GM19397 (cell line): Measurements from ENCODE around the gene RPP25.
A peak's percentile ranks its signal among the peaks of the same experiment; 100 is the strongest.
"Not testable (repeated sequence)": the region's sequence is repeated elsewhere in the genome, so short reads cannot be mapped to it uniquely, and the experiment has no call there.

ENCODE experiments used
- ATAC-seq: cut with Tn5 transposase; IDR thresholded peaks from one replicate; pipeline ENCODE4 v1.9.1; 2021; ENCODE audit warnings: mild to moderate bottlenecking, moderate library complexity; ENCODE audit not compliant: unreplicated experiment

The RPP25 gene

DNA sequence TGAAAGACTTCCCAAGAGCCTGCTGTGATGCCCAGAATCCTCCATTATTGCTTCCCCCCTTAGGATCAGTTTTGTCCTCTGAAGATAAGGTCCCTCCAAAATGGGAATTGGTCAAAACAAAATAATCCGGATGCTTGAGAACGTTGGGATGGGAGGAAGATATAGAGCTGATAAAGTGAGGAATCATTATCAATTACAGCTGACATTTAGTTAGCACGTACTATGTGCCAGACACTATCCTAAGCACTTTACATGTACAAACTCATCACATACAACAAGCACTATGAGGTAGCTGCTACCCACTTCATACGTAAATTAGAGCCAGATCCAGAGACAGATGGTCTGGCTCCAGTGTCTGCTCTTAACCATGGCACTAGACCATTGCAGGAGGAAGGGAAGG lies 6.6 kb upstream of the RPP25 start:
- ATAC-seq, result no peak

DNA sequence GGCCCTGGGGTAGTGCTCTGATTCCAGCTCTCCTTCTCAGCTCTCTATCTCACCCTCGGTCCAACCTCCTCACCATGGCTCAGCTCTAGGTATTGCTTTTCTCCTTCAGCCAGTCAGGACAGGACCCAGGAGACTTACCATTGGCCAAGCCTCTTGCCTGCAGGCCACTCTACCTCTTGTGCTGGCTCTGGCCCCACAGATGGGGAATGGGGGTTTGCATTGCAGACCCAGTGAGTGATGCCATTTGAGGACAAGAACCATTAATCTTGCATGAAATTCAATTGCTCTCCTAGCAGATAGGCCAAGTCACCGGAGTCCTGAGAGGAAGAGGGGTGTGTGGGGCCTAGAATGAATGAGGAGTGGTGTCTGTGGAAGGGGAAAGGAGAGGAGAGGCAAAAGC lies 6.1 kb upstream of the RPP25 start:
- no peak for ATAC-seq

DNA sequence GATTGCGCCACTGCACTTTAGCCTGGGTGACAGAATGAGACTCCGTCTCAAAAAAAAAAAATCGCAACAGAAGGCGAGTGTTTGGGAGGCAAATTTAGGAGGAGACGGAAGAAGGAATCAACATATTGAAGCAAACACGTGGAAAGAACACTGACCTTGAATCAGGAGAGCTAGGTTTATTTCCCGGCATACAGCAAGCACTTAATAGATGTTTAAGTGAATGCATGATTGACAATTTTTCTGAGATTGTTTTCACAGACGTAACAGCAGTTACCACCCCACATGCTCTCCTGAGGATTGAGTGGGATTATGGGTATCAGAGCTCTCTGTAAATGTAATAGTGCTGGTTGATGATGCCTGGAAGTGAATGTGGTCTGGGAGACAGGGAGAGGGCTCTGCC lies 5.6 kb upstream of the RPP25 start:
- no peak for ATAC-seq

DNA sequence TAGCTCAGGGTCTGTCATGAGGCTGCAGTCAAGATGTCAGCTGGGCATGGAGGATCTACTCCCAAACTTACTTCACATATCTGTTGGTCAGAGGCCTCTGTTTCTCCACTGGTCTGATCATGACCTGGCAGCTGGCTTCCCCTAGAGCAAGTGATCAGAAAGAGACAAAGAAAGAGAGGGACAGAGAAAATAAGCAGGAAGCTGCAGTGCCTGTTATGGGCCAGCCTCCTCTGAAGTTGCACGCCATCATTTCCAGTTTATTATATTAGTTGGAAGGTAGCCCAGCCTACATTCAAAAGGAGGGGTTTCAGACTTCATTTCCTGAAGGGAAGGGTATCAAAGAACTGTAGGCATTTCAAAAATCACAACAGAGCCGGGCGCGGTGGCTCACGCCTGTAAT lies 5.0 kb upstream of the RPP25 start:
- no peak for ATAC-seq

DNA sequence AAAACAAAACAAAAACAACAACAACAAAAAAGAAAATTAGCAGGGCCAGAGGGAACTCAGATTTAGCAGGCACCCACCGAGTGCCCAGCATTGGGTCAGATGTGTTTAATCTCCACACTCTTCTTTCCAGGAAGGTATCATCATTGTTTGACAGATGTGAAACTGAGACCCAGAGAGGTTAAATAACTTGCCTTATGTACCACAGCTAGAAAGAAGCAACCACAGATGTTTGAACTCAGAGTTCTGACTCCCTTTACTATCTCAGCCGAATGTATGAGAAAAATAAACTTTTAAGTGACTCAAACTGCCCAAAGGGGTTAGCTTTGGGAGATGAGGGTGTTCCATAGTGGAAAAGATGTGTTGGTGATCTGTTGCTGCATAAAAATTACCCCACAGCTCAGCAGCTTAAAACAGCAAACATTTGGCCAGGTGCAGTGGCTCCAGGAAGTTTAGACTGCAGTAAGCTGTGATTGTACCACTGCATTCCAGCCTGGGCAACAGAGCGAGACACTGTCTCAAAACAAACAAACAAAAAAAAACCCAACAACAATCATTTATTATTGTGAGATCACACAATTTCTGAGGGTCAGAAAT lies 4.5 kb upstream of the RPP25 start:
- no peak for ATAC-seq

DNA sequence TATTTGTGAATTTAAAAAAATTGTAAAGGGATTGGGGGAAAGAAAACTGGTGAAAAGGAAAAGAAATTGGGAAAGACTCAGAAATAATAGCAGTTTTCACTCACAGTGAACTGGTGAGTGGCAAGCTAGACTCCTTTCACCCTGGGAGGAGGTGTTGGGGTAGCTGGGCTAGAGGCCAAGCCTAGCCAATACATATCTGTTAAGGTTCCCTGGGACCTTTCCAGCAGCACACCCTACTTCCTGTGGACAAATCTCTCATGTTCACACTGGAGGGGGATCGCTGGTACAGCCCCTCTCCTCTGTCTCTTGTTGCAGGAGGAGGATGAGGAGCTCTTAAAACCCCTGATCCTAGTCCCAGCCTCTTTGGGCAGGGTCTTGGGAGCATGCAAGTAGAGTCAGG lies 3.7 kb upstream of the RPP25 start:
- ATAC-seq, result no peak

DNA sequence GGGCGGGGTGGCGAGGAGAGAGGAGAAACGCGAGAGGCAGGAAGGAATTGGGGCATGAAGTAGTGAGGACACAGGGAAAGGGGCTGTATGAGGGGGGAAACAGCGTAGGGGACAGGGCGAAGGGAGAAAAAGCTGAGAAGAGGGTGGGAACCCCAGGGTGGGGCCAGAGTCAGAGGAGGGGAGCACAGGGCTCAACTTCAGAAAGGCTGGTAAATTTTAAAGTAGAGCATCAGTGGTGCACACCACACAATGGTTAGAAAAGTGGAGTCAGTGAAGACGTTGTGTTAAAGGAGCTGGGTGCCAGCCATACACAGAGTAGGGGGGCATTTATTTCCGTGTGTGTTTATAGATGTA lies 3.0 kb upstream of the RPP25 start:
- no peak for ATAC-seq

DNA sequence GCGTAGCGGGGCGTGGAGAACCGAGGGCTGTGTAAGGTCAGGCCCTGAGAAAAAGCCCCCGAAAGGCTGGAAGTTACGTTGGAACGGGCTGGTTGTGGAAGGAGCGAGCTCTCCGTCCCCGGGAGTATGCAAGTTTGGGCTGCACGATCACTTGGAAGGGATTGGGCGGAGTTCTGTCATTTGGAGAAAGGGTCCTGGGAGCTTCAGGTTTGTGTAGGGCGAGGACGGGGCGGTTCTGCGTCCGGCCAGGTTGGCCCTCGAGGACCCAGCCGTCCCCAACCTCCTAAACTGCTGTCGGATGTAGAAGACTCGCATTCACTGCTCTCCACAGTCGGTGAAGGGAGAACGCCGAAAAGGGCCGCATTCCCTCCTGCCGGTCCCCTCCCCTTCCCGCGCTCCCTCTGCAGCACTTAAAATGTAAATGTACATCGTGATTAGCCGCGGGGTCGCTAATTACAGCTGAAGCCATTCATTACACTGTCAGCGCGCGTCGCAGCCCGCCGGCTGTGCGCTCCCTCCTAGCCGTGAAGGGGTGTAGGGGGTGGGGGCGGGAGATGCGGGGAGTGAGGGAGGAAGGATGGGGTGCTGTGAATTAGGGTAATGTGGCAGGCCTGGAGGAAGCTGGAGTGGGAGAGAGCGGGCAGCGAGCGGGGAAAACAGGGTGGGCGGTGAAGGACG lies 2.5 kb upstream of the RPP25 start:
- no peak for ATAC-seq

DNA sequence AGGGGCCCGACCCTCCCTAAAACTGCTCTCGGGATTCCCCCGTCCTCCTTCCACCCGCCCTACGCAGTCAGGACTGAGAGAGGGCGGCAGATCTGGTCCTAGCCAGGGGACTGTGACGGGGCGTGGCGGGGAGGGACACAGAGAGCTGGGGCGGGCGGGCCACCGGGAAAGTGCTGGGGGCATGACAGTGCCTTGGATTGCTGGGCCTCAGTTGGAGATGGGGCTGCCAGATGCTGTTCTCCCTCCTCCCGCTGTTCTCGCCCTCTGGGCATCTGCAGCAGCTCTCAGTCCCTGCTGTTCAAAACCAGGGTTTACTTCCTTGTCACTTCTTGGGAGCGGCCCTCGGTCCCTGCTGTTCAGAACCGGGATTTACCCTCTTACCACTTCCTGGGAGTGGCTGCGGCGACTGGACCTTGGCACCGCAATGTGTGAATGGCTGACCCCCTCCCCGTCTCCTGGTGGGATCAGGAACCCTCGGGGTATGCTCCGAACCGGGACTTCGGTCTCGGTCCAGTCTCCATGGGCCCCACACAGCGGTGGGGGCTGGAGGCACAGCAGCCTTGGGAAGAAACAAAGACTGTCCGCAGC lies 1.8 kb upstream of the RPP25 start:
- ATAC-seq, result no peak

DNA sequence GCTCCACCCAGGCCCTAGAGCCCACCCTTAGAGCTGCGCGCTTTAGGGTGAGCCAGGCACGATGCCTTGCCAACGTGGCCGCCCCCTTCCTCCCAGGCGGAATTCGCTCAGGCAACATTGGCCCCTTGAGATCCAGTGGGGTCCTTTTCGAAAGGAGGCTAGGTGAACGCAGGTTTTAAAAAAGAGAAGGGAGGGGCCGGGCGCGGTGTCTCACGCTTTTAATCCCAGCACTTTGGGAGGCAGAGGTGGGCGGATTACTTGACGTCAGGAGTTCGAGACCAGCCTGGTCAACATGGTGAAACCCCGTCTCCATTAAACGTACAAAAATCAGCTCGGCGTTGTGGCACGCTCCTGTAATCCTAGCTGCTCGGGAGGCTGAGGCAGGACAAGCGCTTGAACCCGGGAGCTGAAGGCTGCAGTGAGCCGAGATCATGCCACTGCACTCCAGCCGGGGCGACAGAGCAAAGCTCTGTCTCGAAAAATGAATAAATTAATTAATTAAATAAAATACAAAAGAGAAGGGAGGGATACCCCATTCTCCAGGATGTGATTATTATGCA lies 984 bp upstream of the RPP25 start:
- ATAC-seq, result no peak

DNA sequence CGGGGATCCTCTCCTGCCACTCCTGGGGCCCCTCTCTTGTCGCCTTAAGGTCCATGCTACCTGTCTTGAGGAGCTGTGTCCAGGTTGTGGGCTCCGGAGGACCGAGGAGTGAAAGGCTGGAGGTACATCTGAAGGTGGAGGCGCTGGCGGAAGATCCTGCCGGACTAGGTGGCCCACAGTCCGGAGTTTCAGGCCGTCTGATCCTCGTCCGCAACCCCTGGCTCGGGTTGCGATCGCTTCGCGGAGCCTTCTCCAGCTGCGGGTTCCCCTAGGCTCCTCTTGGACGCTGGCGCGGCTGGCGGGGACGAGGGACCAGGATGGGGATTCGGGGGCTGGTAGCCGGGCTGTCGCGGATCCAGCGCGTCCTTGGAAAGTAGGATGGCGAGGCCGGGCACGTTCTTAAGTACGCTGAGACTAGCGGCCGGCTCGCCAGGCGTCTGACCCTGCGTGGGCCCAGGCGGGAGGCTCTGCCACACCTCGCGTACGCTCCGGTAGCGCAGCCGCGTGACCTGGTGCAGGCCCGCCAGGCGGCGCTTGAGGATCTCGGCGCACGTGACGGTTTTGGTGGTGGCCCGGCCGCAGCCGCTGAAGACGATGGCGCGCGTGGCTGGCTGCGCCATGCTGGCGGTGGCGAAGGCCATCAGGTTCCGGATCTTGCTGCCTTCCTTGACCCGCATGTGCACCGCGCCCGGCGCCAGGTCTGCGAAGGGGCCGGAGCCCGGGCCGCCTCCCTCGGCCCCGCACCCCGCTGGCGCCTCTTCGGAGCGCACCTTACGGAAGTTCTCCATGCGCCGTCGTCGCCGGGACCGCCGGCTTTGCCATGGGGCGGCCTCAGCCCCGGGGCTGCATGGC lies 550 bp downstream of the RPP25 start:
- peak; percentile 75 for ATAC-seq

DNA sequence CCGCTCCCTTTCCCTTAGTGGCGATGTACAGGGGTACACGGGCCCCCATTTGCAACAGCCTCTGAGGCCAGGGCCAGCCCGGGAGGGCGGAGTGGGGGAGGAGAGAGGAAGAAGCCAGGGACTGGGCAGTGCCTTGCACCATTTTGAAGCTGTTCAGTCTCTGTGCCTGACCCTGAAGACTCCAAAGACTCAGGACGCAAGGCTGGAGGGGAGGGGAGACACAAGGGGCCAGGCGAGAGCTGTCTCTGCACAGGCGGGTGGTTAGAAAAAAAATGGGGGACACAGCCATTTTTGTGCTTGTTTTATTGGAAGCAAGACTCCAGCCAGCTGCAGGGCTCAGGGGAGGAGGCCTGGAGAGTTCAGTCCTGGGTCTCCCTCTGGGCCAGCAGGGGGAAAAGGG lies 1.6 kb downstream of the RPP25 start:
- no peak for ATAC-seq

DNA sequence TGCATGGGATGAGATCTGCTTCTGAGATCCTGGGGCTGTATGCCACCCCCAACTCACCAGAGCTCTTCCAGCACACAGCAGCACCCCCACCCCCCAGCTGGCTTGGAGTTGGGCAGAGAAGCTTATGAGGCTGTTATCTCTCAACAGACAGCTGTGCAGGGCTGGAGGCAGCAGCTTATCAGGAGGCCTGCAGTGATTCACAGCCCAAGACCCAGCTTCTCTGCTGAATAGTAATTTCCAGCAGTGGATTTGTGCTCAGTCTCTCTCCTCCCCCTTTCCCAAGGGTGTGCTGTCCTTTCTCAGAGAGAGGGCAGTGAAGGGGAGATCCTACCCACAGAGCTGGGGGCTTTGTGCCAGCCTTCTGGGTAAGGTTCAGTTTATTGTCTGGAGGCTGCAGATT lies 2.1 kb downstream of the RPP25 start:
- ATAC-seq, result no peak

DNA sequence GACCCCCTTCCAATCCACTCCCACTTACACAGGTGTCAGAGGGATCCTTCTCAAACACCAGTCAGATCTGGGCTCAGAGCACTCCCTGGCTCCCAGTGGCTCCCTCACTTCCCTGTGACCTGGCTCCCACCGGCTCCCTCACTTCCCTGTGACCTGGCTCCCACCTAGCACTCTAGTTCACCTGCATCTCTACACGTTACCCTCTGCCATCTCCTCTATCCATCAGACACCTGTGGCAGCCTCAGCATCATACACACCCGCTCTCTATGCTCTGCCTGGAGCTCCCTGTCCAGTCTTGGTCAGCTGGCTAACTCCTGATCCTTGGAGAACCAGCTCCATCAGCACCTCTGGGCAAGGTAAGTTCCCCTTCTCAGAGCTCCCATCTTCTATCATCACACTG lies 5.6 kb downstream of the RPP25 start:
- no peak for ATAC-seq

DNA sequence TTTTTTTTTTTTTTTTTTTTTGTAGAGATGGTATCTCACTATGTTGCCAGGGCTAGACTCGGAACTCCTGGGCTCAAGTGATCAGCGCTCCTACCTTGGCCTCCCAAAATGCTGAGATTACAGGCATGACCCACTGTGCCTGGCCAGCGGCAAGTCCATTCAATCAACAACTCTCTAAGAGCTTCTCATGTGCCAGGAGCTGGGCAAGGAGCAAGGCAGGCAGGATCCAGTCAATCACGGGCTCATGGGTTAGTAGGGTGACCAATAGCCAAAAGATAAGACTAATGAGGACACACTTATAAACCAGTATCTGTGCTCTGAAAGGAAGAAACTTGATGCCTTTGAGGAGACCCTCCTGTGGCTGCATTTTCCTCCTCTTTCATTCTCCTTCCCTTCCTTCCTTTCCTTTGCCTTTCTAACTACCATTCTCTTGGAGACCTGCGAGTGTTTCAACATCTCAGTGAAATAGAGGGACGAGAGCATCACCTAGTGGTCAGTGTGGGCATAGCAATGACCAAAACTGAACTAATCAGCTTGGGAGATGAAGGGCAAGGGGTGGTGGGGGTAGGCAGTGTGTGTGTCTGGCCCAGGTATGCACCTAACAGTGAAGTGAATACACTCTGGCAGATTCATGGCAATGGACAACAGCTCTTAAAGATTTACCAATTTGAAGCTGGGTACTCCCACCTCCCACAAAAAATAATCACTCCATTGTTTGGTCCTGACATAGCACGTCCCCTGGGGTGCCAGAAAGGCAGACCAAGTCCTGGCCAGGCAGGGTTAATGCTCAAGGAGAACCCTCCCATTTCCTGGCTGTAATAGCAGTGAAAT lies 6.3 kb downstream of the RPP25 start:
- ATAC-seq, result no peak

DNA sequence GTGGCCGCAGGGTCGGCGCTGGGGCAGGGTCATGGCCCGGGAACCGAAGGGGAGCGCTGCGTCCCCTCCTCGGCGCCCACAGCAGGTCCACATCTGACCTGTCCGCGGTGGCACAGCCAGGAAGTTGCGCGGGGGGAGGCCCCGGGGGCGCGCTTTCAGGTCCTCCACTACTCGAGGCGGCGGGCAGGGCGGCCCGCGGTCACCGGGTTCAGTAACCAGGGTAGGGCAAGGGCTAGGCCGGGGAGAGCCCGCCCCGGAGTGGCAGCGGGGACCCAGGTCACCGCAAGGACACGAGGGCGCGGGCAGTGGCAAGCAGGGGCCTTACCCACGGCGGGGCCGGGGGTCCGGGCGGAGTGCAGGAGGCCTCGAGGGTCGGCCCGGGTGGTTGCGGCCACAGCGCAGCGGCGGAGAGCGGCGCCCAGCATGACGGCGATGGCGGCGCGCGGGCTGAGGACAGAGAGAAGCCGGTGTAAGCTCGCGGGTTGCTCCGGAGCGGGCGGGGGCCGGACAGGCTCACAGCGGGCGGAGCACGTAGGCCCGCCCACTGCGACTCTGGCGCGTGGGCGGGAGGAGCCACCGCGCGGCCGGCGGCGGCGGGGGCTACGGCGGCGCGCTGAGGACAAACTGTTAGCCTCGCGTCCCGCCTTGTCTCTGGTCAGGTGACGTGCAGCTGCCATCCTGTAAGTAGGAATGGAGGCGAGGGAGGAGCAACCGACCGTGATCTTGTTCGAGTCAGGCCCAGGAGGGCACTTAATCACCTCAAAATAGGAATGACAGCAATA lies 18.8 kb downstream of the RPP25 start, which contains the start of gene COX5A:
Gene COX5A (minus strand): TSS at position 484 of the 782 bp plus-strand sequence. CDS start 59 bp downstream, at position 425.
- peak; percentile 93 for ATAC-seq

DNA sequence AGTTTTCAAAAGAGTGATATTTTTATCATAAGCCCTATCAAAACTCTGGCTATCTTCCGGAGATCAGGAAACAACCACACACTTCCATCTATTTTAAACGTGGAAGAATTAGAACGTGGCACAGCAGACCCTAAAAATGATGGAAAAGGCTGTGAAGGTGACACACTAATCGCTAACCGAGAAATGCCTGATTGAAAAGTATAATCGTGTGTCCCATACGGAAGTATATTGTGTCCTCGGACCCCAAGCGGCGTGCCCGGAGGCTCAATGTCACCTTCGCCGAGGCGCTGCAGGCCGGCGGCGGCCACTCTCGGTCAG lies 19.3 kb downstream of the RPP25 start:
- no peak for ATAC-seq

DNA sequence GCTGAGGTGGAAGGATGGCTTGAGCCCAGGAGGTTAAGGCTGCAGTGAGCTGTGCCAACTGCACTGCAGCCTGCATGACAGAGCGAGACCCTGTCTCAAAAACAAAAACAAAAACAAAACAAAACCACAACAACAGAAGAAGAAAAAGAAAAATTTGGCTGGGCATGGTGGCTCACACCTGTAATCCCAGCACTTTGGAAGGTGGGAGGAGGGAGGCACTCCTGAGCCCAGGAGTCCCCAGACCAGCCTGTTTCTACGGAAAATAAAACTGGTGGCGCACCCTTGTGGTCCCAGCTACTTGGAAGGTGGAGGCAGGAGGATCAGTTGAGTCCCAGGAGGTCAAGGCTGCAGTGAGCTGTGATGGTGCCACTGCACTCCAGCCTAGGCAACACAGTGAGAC lies 21.4 kb downstream of the RPP25 start:
- ATAC-seq, result not testable (repeated sequence)

DNA sequence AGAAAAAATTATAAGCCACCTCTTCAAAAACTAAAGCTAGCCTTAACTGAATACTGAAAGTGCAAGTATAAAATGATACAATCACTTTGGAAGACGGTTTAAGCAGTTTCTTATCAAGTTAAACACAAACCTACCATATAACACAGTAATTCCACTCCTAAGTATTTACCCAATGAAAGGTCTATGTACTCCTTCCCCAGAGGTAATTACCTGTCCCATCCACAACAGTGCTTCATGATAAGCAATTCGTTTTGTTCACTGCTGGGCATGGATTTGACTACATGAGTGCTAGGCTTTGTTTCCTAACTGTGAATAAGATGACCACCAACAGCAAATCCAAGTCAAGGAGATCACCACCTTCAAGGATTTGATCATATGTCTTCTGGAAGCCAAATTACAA lies 23.0 kb downstream of the RPP25 start:
- ATAC-seq, result no peak

DNA sequence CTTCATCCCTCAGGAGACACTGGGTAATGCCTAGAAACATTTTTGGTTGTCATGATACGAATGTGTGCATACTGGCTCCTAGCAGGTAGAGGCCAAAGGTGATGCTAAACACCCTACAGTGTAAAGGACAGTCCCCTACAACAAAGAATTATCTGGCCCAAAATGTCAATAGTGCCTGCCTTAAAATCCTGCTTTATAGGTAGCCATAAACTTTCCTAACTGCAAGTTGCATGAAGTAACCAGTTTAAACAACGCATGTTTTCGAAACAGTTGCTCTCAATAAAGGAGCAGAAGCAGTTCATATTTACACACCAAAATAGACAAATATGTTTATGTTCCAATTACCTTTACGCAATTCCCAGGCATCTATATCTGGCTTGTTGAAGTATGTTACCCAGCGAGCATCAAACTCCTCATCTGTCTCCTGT lies 27.8 kb downstream of the RPP25 start:
- ATAC-seq, result no peak
